Measurements from ENCODE around the gene CCNK.

The CCNK gene

GRCh38 chr14:99512571-99513182, 31.5 kb downstream of the CCNK start:
- CTCF ChIA-PET, result no interaction called here
- no peak for TF ChIP-seq CTCF (IDR thresholded peaks at IDR 0.05; ENCODE audit: control extremely low read depth, extremely low read depth, low read depth, missing control alignments)
- POLR2A ChIA-PET, result no interaction called here
- DNase-seq (ENCODE audit: extremely low spot score), result no peak

- CTCF ChIA-PET, result no interaction called here
- no peak for DNase-seq (ENCODE audit: extremely low spot score)
- no peak for TF ChIP-seq CTCF (IDR thresholded peaks at IDR 0.05; ENCODE audit: control extremely low read depth, extremely low read depth, low read depth, missing control alignments)
- POLR2A ChIA-PET, result no interaction called here
Observed at GRCh38 chr14:99513183-99513694, 32.0 kb downstream of the CCNK start.

GRCh38 chr14:99513946-99514551, 32.8 kb downstream of the CCNK start:
- ChIA-PET CTCF (no interaction called here), POLR2A (no interaction called here)

GRCh38 chr14:99514552-99515300, 33.5 kb downstream of the CCNK start:
- ChIA-PET CTCF (no interaction called here), POLR2A (no interaction called here)
- TF ChIP-seq CTCF (IDR thresholded peaks at IDR 0.05; ENCODE audit: control extremely low read depth, extremely low read depth, low read depth, missing control alignments), result no peak
- no peak for DNase-seq (ENCODE audit: extremely low spot score)

More at GRCh38 chr14:99513946-99514551, 32.8 kb downstream of the CCNK start:
- DNase-seq (ENCODE audit: extremely low spot score), result no peak
- no peak for TF ChIP-seq CTCF (IDR thresholded peaks at IDR 0.05; ENCODE audit: control extremely low read depth, extremely low read depth, low read depth, missing control alignments)

- DNase-seq (ENCODE audit: extremely low spot score), result no peak
- CTCF ChIA-PET, result interaction anchor here (1.0 to 1.7 kb wide), 4 partner anchors 12 to 372 kb away, joined by 3 to 10 read pairs (median 6); no protein-coding TSS in a partner anchor
- POLR2A ChIA-PET, result no interaction called here
- TF ChIP-seq CTCF (IDR thresholded peaks at IDR 0.05; ENCODE audit: control extremely low read depth, extremely low read depth, low read depth, missing control alignments), result no peak
Observed at GRCh38 chr14:99515301-99516155, 34.3 kb downstream of the CCNK start.
